ENCODE results near the gene CORO6.

- TF ChIP-seq POLR2A (IDR thresholded peaks at IDR 0.05) (no peak), CTCF (IDR thresholded peaks at IDR 0.05) (peak; percentile 81 to 96 (median 93))
Observed at GRCh38 chr17:29579866-29580771, 42.6 kb downstream of the CORO6 start.
